ENCODE measurements around the gene GDPD2.

Gene GDPD2

GRCh38 chrX:70437921-70438665 lies 15.0 kb downstream of the GDPD2 start:
- no peak for DNase-seq (ENCODE audit: low read depth in 1 of 2, low spot score in 1 of 2)

DNA sequence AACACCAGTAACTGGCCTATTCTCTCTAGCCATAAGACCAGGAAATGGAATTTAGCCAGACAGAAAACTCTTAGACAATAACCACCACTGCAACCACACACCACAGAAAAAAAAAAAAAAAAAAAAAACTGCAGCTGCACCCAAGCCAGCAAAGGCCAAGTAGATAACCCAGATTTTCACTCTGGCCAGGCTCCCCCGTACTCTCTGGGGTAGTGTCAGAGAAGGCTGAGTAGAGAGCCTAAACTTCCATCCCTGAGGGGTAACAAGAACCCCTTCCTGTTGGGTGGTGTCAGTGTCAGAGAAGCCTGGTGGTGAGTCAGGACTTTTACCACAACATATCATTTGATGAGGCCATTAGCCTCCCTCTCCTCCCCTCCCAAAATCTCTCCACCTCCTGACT lies 15.9 kb downstream of the GDPD2 start:
- no peak for DNase-seq (ENCODE audit: low read depth in 1 of 2, low spot score in 1 of 2)

- no peak for DNase-seq (ENCODE audit: low read depth in 1 of 2, low spot score in 1 of 2)
Observed at GRCh38 chrX:70442224-70442623, 19.1 kb downstream of the GDPD2 start.

- DNase-seq (ENCODE audit: low read depth in 1 of 2, low spot score in 1 of 2), result no peak
Observed at GRCh38 chrX:70444326-70444945, 21.3 kb downstream of the GDPD2 start, which contains the start of gene DLG3. Gene DLG3 (plus strand): TSS chrX:70444835. CDS start chrX:70445202, 367 bp downstream.

GRCh38 chrX:70444946-70445656 lies 22.0 kb downstream of the GDPD2 start:
- DNase-seq (ENCODE audit: low read depth in 1 of 2, low spot score in 1 of 2), result no peak

- DNase-seq (ENCODE audit: low read depth in 1 of 2, low spot score in 1 of 2), result no peak
Observed at GRCh38 chrX:70445951-70446350, 22.8 kb downstream of the GDPD2 start.

DNA sequence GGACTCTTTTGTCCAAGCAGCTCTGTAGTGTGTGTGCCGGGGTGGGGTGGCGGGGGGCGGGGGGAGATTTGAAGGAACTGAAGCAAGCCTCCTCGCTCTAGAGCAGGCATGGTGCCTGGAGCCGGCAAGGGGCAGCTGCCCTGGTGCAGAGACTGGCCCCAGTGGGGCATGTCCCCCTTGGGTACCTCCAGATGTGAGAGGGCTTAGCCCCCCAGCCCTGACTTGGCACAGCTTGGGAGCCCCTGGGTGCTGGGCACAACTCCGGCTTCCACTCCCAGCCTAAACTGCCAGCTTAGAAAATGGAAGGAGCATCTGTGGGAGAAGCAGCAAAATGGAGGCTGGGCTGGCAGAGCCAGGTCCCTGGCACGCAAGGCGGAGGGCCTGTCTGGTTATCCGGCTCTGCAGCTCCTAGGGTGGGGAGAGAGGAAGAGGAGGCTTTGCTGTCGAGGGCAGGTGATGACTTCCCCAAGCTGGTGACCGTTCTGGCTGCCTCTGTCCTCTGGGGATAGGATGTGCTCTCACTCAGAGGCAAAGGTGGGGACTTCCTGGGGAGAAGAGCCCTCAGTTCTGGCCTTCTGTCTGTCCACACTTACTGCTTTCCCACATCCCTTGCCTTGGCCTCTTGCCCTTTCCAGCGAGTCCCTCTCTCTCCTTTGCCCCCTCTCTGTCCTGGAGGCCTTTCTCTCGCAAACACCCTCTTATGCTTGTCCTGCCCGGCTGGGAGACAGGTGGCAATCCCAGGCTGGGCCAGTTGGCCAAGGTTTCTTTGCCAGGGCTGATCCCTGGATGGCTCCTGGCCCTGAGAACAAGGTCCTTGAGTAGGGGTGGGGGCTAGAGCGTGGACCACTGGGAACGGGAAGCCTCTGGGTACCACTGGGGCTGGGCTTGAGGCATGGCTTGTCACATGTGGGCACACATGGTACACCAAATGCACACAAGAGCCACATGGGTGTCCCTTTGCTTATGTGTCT lies 23.6 kb downstream of the GDPD2 start:
- no peak for DNase-seq (ENCODE audit: low read depth in 1 of 2, low spot score in 1 of 2)

- no peak for DNase-seq (ENCODE audit: low read depth in 1 of 2, low spot score in 1 of 2)
Observed at GRCh38 chrX:70449457-70449966, 26.4 kb downstream of the GDPD2 start.

DNA sequence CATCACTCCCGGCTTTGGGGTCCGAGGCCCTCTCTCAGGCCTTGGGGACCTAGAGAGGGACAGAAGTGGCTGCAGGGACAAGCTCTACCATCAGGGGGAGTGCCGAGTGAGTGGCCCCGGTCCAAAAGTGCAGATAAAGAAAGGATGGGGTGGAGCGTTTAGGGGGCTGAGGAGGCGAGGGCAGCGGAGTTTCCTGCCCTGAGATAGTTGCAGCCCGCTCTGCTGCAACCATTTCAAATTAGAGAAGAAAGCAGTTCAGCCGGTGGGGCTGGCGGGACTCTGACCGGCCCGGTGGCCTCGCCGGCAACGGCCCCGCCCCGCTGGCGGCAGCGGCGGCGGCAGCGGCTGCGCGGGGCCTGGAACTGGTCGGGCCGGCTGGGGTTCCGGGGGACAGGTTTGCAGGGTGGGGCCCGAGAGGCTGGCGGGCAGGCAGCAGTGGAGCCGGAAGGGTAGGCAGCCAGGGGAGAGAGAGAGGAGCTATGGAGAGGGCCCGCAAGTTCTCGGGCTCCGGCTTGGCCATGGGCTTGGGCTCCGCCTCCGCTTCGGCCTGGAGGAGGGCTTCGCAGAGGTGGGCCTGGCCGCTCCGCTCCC lies 29.1 kb downstream of the GDPD2 start:
- DNase-seq (ENCODE audit: low read depth in 1 of 2, low spot score in 1 of 2), result no peak

DNA sequence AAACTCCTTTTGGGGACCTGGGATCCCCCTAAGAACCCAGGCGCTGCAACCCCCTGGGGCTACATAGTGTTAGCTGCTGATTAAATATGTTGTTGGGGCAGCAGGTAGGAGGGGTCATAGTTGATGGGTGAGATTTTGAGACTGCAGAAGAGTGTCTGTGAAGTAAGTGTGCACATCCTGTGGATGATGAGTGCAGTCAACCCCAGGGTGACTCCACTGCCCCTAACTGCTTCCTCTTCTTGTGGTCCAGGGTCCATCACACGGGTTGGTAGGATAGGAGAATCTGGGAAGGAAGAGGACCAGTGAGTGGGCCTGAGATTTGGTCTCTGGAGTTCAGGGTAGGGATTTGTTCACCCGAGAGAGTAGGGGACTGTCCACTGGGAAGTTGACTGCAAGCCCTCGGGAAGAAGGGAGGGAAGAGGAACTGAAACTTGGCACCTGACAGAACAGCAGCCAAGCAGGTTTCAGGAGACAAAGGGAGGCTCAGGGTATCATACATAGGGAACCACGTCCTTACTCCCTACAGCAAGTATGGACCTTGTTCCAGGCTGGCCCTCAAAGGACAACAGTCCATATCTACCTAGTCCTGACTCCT lies 30.0 kb downstream of the GDPD2 start:
- DNase-seq (ENCODE audit: low read depth in 1 of 2, low spot score in 1 of 2), result no peak

DNA sequence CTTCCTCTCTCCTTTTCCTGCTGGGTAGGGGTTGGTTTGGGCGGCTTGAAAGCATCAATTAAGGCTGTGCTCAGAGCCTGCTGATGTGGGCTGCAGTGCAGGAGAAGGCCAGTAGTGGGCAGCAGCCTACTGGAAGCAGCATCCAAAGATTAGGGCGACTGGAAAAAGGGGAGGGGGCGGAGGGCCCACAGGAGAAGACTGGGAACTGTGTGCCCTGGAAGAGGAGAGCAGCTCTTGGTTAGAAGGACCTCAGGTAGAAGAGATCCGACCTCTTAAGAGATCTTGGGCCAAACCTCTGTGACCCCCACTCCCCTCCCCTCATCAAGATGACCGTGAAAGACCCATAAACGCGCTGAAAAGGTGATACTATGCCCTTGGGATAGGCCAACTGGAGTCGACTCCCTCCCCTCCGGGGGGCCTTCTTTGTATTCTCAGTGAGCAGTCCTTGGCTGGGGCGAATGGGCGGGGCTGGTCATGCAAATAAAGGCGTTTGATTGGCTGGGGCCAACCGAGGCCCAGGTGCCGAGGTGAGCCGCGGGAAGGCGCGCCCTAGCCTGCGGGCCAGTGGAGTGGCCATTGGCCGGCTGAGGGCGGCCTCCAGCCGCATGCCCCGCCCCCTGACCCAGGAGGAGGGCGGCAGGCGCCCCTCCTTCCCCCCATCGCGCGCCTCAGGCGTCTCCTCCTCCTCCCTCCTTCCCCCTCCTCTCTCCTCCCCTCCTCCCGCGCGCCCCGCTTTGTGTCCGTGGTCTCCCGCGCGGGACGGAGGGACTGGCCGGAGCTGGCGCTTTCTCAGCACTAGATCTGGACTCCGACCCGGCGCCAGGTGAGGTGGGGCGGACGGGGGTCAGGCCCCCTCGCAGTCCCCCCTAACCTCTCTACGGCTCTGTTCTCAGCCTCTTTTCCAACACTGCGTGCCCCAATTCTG lies 31.6 kb downstream of the GDPD2 start:
- DNase-seq (ENCODE audit: low read depth in 1 of 2, low spot score in 1 of 2), result peak; percentile 37 to 40

DNA sequence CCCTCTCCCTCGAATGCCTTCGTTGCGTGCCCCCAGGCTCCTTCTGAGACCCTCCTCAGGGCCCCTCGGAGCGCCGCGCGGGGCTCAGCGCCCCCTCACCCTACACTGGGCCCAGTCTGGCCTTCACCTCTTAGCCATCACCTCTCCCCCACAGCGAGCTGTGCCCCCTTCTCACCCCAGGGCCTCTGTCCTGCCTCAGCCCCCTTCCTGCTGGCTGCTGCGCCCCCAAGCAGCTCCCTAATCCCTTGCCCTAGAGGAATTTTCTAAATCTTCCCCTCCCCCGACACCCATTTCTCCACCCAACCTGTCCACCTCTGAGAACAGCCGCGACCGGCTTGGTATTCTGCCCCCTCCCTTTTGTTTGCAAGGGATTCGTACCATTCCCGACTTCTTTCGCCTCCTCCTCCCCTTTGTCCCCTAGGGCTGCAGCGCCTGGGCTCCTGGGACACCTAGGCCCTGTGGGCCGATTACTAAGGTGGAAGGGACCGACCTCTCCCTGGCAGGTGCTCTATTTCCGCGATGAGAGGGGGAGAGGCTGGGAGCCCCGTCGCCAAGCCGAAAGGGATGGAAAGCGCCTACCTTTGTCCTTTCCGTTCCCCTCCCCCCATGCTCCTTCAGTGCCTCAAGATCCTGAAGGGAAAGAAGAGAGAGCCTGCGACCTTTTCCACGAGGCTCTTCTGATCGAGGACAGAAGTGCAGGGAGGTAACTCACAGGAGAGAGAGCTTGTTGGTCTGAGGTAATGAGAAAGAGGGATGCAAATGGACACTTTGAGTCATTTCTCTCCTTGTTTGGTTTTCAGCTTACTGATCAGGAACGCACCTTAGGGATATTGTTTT lies 32.5 kb downstream of the GDPD2 start:
- no peak for DNase-seq (ENCODE audit: low read depth in 1 of 2, low spot score in 1 of 2)

GRCh38 chrX:70456256-70456655 lies 33.1 kb downstream of the GDPD2 start:
- DNase-seq (ENCODE audit: low read depth in 1 of 2, low spot score in 1 of 2), result no peak

DNA sequence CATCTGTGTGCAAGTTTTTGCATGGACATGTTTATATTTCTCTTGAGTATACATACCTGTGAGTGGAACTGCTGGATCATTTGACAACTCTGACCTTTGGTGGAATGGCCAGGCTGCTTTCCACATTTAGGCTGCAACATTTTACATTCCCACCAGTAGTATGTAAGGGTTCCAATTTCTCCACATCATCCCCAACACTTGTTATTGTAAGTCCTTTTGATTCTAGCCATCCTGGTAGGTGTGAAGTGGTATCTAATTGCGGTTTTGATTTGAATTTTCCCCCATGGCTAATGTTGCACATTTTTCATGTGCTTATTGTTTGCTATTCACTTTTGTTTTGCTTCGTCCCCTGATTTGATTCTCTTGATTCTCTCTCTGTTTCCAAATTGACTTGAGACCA lies 37.9 kb downstream of the GDPD2 start:
- no peak for DNase-seq (ENCODE audit: low read depth in 1 of 2, low spot score in 1 of 2)

DNA sequence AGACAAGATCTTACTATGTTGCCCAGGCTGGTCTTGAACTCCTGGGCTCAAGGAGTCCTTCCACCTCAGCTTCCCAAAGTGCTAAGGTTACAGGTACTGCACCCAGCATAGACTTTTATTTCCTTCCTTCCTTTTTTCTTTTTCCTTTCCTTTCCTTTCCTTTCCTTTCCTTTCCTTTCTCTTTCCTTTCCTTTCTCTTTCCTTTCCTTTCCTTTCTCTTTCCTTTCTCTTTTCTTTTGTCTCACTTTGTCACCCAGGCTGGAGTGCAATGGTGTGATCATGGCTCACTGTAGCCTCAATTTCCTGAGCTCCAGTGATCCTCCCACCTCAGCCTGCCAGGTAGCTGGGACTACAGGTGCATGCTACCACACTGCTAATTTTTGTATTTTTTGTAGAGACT lies 40.9 kb downstream of the GDPD2 start:
- no peak for DNase-seq (ENCODE audit: low read depth in 1 of 2, low spot score in 1 of 2)

- DNase-seq (ENCODE audit: low read depth in 1 of 2, low spot score in 1 of 2), result no peak
Observed at GRCh38 chrX:70466968-70467367, 43.9 kb downstream of the GDPD2 start.

- no peak for DNase-seq (ENCODE audit: low read depth in 1 of 2, low spot score in 1 of 2)
Observed at GRCh38 chrX:70468709-70469108, 45.6 kb downstream of the GDPD2 start.

GRCh38 chrX:70470850-70471289 lies 47.8 kb downstream of the GDPD2 start:
- DNase-seq (ENCODE audit: low read depth in 1 of 2, low spot score in 1 of 2), result no peak

Data from stimulated activated CD4-positive, alpha-beta T cell treated with anti-CD3 and anti-CD28 coated beads, Interleukin-15, amount 100 ng/mL, for 1 hour (primary cell).